ENCODE measurements around the gene INPP4A. TPM values are rescaled to one million over a fixed set of nuclear protein-coding genes. Genes with fewer than 3 reads are reported as not detected.

Gene INPP4A
- total RNA-seq, 1 donor from 2014 or later = 18.0 TPM

GRCh38 chr2:98482362-98482761 is 37.7 kb downstream of the INPP4A start:
- DNase-seq (ENCODE audit: low read depth) = no peak
- Histone ChIP-seq H3K27me3 (ENCODE audit: control insufficient read depth, insufficient read depth, low read length) (no peaks in the 10 kb centered on the region), H3K4me3 (ENCODE audit: low read depth, low read length) (no peak overlapping the region), H3K36me3 (ENCODE audit: control insufficient read depth, insufficient read depth, low read length) (no peaks in the 10 kb centered on the region)
- TF ChIP-seq CTCF (IDR thresholded peaks at IDR 0.05; ENCODE audit: insufficient read depth, low read length, poor library complexity, severe bottlenecking) = no peak

GRCh38 chr2:98483257-98483861 is 38.7 kb downstream of the INPP4A start:
- Histone ChIP-seq H3K4me3 (ENCODE audit: low read depth, low read length) (no peak overlapping the region), H3K27me3 (ENCODE audit: control insufficient read depth, insufficient read depth, low read length) (no peaks in the 10 kb centered on the region), H3K36me3 (ENCODE audit: control insufficient read depth, insufficient read depth, low read length) (no peaks in the 10 kb centered on the region)
- TF ChIP-seq CTCF (IDR thresholded peaks at IDR 0.05; ENCODE audit: insufficient read depth, low read length, poor library complexity, severe bottlenecking) = no peak
- no peak for DNase-seq (ENCODE audit: low read depth)

- no peaks in the 10 kb centered on the region for H3K27me3 ChIP-seq (ENCODE audit: control insufficient read depth, insufficient read depth, low read length)
- TF ChIP-seq CTCF (IDR thresholded peaks at IDR 0.05; ENCODE audit: insufficient read depth, low read length, poor library complexity, severe bottlenecking) = no peak
- H3K36me3 ChIP-seq (ENCODE audit: control insufficient read depth, insufficient read depth, low read length) = no peaks in the 10 kb centered on the region
- DNase-seq (ENCODE audit: low read depth) = no peak
- no peak overlapping the region for H3K4me3 ChIP-seq (ENCODE audit: low read depth, low read length)
Observed at GRCh38 chr2:98484121-98484557, 39.5 kb downstream of the INPP4A start.

GRCh38 chr2:98484652-98485452 is 40.2 kb downstream of the INPP4A start:
- Histone ChIP-seq H3K36me3 (ENCODE audit: control insufficient read depth, insufficient read depth, low read length) (no peaks in the 10 kb centered on the region), H3K4me3 (ENCODE audit: low read depth, low read length) (no peak overlapping the region), H3K27me3 (ENCODE audit: control insufficient read depth, insufficient read depth, low read length) (no peaks in the 10 kb centered on the region)
- no peak for TF ChIP-seq CTCF (IDR thresholded peaks at IDR 0.05; ENCODE audit: insufficient read depth, low read length, poor library complexity, severe bottlenecking)
- no peak for DNase-seq (ENCODE audit: low read depth)

- DNase-seq (ENCODE audit: low read depth) = no peak
- TF ChIP-seq CTCF (IDR thresholded peaks at IDR 0.05; ENCODE audit: insufficient read depth, low read length, poor library complexity, severe bottlenecking) = no peak
- Histone ChIP-seq H3K36me3 (ENCODE audit: control insufficient read depth, insufficient read depth, low read length) (no peaks in the 10 kb centered on the region), H3K4me3 (ENCODE audit: low read depth, low read length) (no peak overlapping the region), H3K27me3 (ENCODE audit: control insufficient read depth, insufficient read depth, low read length) (no peaks in the 10 kb centered on the region)
Observed at GRCh38 chr2:98485453-98485755, 40.7 kb downstream of the INPP4A start.
